HG02852 (cell line): ENCODE results near the gene ZDHHC19.
A peak's percentile ranks its signal among the peaks of the same experiment; 100 is the strongest.
"Not testable (repeated sequence)": the region's sequence is repeated elsewhere in the genome, so short reads cannot be mapped to it uniquely, and the experiment has no call there.

ENCODE experiments used
- ATAC-seq: cut with Tn5 transposase; IDR thresholded peaks from one replicate; pipeline ENCODE4 v1.9.1; 2021; ENCODE audit warnings: mild to moderate bottlenecking, moderate library complexity; ENCODE audit not compliant: unreplicated experiment

The ZDHHC19 gene

DNA sequence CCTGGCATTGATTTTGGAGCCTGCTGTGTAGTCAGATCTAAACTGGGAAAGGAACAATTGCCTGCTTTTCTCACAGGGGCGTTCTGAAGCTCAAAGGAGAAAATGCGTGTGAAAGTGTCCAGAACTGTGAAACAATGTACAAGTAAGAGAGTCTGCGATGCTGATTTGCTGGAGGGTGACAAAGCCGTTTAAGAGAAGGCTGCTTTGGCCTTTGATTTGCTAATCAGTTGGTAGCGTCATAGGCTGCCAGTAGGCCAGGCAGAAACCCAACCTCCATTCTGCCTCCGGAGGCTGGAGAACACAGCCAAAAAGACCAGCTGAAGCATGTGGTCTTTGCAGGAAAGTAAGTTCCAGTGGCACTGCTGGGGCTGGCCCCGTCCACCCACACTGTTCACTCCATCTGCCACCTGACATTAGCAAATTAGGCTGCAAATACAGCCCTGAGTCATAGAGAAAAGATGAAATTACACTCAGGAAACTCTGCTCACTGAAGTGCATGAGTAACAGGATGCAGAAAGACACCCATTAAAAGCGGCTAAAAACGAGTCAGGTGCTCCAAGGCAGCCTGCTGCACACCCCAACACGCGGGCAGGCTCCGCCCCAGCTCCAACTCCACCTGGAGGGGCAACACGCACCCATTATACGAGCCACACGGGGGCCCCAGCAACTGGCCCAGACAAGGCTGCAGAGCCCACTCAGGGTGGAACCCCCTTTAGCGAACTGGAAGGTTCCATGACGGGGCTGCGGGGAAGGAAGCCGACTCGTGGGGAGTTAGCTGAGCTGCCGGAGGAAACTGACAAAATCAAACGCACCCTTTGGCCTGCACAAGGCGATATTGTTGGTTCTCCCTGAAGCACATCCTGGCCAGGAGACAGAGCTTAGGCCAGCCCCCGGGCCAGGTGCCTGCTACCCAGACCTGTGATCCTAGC, 31.6 kb downstream of the ZDHHC19 start:
- ATAC-seq = peak; percentile 68

DNA sequence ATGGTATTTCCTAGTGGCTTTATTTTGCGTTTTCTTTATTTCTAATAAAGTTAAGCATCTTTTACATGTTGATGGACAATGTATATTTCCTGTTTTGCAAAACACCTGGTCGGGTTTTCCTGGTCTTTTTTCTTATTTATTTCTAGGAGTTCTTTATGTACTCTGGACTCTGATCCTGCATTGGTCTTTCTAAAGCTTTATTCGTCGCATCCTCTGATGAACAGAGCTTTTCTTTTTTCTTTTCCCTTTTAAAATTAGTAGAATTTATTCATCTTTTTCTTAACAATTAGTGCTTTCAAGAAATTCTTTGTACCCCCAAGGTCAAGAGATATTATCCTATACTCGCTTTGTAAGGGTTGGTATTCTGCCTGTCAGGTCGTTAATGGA, 32.2 kb downstream of the ZDHHC19 start:
- no peak for ATAC-seq

DNA sequence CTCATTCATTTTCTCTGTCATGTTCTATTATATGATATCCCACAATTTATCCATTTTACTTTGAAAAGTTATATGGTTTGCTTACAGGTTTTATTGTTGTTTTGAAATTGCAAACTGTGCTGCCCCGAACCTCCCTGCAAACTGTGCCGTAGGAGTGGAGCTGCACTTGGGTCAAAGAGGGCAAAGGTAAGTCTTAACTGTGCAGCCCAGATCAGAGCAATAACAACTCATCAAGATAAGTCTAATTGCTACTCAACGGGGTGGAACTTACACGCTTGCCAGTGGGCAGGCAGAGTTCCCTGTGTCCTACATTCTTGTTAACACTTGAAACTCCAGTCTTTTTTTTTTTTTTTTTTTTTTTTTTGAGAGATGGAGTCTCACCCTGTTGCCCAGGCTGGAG, 33.2 kb downstream of the ZDHHC19 start:
- no peak for ATAC-seq

DNA sequence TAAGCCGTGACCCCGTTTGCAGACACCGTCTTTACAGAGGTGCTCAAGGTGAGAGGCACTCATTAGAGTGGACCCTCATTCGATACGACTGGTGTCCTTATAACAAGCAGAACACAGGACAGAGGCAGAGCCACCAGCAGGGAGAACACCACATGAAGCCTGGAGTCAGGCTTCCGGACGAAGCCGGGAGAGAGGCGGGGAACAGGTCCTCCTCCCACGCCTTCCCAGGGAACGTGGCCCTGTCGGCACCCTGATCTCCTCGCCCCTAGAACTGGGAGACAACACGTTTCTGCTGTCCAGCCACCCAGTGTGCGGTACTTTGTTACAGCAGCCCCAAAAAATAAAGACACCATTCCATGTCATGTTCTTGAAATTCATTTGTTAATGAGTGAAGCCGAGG, 33.6 kb downstream of the ZDHHC19 start:
- ATAC-seq = no peak

DNA sequence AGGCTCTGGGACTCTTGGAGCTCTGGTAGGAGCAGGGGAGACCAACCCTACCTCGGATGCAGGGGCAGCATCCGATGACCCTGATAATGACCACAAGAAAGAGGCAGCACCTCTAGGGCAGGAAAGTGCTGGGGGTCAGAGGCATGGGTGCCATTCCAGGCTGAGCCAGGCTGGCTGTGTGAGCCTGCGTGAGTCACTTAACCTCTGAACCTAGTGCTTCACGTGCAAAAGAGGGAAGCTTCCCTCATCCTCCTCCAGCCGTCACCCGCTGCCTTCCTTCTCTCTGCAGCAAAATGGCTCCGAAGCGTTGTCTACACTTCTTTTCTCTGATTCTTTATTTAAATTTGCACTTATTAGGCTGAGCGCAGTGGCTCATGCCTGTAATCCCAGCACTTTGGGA, 35.5 kb downstream of the ZDHHC19 start:
- ATAC-seq = no peak

DNA sequence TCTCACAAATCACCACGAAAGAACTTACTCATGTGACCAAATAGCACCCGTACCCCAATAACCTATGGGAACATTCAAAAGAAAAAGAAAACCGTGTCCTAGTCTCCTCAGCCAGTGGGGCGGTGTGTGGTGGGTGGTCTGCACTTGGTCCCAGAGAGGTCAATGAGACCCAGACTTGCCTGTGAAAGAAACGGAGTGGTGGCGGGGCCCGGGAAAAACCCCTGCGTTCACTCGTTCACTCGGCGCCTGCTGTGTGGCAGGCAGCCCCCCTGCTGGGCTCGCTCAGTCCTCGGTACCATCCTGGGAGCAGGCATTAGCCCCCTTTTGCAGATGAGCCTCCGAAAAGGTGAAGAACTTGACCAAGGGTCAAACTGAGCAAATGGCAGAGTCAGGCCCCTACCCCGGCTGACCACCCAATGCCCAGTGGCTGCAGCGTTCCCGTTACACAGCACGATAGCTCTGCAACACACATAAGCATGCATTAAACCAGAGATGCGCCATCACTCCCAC, 36.0 kb downstream of the ZDHHC19 start:
- ATAC-seq = no peak

DNA sequence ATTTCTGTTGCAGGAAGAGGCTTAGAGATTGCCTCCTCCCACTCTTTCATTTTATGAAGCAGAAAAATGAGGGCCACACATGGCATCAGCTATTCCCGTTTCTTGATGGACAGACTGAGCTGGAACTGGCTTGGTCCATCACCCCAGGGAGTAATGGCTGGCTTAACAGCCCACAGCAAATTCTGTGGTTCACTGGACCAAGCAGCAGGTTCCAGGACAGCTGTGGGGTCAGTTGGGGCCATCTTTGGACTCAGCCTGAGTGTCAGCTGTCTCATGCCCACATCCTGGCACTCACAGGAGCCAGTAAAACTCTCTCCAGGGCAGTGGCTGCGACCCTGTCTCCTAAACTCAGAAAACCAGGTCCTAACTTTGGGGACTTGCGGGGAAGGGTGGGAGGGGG, 36.5 kb downstream of the ZDHHC19 start:
- no peak for ATAC-seq

DNA sequence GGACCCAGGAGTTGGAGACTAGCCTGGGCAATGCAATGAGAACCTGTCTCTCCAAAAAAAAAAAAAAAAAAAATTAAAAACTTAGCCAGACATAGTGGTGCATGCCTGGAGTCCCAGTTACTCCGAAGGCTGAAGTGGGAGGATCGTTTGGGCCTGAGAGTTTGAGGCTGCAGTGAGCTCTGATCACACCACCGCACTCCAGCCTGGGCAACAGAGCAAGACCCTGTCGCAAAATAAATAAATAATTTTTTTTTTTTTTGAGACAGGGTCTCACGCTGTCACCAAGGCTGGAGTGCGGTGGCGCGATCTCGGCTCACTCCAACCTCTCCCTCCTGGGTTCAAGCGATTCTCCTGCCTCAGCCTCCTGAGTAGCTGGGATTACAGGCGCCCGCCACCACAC, 40.9 kb downstream of the ZDHHC19 start:
- not testable (repeated sequence) for ATAC-seq

DNA sequence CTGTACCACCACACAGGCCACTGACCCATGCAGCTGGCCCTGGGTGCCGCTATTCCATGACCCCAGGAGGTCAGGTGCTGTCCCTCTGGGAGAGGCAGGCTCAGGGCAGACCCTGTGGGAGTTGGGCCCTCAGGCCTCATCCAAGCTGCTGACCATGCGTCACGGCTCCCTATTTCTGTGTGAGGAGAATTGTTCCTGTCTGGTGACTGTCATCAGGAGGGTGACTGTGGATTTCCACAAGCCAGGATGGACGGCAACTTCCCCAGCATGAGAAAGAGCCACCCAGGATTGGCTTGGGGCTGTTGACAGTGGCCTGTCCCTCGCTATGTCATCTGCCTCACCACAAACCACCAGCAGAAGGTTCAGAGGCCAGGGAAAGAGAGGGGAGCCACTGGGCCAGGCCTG, 41.4 kb downstream of the ZDHHC19 start:
- no peak for ATAC-seq

DNA sequence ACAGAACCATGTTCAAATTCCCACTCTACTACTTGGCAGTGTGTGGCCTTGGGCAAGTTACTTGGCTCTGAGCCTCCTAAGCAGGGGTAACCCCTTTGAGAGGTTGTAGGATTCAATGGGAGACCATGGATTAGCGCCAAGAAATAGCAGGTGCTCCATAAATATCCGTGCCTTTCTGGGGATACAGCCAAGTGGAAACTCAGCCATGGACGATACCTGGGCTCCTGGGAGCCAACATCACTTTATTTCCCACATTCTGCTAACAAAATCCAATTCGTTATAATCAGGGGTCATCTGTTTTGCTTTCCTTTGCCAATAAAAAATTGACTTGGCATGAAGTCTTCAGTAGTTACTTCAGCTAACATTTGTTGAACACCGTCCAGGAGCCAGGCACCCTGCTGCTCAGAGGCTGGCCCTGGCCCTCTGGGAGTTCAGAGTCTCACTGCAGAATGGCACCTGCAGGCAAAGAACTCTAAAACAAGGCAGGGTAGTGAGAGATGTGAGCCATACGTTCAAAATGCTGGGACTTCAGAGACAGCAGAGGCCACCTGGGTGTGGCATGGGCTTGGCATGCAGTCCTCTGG, 42.3 kb downstream of the ZDHHC19 start:
- no peak for ATAC-seq

DNA sequence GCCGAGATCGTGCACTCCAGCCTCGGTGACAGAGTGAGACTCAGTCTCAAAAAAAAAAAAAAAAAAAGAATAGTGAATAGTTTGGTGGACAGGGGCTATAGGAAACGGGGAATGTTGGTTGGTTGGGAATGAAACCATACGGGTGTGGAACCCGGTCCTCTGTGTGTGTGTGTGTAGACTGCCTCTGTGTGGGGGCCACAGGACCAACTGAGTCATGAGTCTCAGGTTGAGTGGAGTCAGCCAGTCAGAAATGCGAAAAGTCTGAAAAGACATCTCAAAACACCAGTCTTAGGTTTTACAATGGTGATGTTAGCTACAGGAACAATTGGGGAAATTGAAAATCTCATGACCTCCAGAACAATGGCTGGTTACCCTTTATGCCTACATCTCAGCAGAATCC, 44.5 kb downstream of the ZDHHC19 start:
- ATAC-seq = no peak

DNA sequence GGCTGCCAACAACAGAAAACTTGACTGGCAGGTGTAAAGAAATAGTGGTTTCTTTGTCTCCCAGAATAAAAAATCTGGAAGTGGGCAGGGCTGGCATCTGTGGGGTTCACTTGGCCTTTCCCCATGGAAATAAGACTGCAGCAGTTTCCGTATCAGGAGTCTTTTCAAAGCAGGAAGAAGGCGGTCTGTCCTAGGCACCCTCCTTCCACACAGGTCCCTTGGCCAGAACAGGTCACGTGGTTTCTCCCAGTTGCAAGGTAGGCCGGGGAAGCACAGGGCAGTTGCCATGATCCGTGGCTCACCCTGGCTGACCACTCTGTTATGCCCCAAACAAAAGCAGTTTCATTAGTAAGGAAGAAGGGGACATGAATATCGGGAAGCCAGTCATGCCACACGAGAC, 45.4 kb downstream of the ZDHHC19 start:
- no peak for ATAC-seq

DNA sequence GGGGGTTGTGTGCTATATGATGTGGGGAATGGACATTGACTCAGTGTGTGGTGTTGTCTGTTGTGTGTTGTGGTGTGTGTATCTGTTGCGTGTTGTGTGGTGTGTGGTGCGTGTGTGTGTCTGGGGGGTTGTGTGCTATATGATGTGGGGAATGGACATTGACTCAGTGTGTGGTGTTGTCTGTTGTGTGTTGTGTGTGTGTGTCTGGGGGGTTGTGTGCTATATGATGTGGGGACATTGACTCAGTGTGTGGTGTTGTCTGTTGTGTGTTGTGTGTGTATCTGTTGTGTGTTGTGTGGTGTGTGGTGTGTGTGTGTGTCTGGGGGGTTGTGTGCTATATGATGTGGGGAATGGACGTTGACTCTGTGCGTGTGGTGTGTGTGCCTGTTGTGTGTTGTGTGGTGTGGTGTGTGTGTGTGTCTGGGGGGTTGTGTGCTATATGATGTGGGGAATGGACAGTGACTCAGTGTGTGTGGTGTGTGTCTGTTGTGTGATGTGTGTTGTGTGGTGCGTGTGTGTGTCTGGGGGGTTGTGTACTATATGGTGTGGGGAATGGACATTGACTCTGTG, 46.1 kb downstream of the ZDHHC19 start:
- ATAC-seq = not testable (repeated sequence)

DNA sequence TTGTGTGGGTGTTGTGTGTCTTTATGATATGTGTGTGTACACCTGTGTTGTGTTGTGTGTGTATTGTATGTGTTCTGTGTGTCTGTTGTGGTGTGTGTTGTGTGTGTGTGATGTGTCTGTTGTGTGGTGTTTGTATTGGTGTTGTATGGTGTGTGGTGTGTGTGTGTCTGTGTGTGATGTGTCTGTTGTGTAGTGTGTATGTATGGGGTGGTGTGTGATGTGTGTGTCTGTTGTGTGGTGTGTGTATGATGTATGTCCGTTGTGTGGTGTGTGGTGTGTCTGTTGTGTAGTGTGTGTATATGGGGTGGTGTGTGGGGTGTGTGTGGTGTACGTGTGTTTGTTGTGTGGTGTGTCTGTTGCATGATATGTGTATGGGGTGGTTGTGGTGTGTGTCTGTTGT, 46.6 kb downstream of the ZDHHC19 start:
- ATAC-seq = no peak

DNA sequence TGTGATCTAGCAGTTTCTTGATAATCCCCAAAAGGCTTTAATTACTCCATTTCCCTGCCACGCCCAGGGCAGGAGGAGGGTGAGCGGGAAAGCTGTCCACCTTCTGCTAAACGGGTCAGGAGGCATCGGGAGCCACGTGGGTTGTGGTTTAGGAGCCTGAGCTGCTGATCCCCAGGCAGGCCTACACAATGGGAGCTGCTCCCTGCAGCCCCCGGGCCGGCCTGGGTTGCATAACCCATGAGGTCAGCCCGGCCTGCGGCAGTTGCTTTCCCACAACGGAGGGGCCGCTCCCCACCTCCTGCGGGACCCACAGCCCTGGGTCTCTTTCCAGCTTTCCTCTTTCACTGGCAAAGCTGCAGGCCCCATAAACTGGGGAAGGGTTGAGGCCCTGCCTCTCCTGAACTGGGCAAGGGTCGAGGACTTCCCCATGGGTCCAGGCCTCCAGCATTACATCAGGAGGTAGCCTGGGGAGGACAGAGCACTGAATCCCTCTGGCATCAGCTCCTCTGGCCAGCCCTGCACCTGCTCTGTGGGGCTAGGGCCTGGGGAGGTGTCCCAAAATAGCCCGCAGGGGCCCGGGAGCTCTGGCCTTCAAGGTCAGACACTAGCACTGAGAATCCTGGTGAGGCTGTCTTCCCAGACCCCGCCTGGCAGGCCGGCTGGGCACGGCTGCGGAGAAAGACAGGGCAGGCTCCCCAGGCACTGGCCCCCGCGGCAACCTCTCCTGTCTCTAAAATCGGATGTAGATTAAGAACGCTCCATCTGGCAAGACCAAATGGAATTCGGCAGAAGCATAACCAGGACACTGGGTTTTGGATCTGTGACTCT, 47.3 kb downstream of the ZDHHC19 start:
- ATAC-seq = no peak

DNA sequence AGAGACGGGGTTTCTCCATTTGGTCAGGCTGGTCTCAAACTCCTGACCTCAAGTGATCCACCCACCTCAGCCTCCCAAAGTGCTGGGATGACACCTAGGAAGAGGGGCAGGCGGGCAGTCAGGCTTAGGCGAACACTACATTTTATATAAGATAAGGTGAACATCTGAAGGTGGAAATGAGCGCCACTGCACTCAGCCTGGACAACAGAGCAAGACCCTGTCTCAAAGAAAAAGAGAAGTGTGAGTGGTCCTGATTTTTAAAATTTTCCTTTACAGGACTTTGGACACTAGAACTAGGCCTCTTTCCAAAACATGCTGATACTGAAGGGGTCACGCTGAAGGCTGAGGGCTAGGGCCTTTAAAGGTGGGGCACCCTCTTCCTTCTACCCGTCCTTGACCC, 48.0 kb downstream of the ZDHHC19 start:
- no peak for ATAC-seq

DNA sequence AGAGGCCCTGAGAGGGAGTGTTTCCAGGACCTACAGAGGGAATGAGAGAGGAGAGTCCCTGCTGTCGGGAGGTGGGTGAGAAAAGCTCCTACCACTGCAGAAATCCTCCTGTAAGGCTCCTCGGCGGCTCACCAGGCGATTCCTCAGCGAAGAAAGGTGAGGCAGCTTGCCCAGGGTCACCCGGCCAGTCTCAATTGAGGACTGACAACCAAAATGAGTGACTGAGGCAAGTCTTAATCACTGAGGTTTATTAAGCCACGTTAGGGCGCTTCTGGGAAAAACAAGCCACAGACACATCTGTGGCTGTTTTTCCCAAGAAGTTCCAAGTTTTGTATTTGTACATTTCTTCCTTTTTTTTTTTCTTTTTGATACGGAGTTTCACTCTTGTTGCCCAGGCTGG, 48.5 kb downstream of the ZDHHC19 start:
- ATAC-seq = no peak

DNA sequence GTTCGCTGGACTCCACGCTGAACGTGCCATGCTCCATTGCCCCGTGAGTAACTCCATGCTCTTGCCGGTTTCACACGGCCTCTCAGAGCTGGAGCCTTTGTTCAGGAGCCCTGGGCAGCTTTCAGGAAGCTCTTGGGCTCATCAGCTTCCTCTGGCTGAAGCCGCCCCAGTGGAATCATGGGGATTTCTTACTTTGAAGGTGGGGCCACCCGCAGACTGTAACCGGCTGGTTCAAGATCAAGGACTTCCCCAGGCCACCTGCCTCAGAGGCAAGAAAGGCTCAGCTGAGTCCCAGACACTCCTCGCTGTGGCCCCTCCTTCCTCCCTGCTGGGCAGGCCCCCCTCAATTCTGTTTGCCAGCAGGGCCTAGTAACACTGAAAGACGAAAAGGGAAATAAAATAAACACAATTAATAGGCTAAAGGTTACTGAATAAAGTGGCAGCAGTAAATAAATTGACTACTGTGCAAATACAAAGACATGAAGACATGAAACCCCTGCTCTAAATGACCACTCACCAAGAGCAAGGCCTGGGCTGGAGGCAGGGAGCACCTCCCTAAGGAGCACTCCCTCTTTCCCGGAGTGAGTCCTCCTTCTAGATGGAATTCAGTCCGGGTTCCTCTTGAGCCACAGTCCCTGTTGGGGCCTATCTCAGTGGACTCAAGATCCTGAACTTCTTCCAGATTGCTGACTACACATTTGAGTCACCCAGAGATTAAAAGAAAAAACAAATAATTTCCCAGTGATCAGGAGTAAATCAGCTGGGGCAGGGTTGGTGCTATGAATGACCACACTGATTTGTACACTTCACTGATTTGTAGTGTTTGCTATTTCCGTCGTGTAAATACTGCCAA, 51.0 kb downstream of the ZDHHC19 start:
- peak; percentile 98 for ATAC-seq

DNA sequence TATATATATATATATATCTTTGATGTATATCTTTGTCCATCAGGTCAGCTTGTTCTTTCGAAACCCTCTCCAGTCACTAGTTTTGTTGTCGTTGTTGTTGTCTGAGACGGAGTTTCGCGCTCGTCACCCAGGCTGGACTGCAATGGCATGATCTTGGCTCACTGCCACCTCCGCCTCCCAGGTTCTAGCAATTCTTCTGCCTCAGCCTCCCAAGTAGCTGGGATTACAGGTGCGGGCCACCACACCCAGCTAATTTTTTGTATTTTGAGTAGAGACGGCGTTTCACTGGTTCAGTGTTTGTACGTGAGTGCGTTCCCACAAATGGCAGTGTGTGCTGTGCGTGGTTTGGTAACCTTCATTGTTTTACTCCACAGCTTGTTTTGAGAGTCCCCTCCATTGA, 51.7 kb downstream of the ZDHHC19 start:
- no peak for ATAC-seq

DNA sequence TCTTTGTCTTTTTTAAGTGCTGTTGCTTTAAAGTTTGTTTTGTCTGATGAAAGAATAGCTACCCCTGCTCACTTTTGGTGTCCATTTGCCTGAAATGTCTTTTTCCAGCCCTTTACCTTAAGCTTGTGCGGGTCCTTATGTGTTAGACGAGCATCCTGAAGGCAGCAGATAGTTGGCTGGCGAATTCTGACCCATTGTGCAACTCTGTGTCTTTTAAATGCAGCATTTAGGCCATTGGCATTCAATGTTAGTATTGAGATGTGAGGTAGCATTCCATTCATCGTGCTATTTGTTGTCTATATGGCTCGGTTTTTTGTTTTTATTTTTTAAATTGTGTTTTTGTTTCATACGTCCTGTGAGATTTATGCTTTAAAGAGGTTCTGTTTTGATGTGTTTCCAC, 55.0 kb downstream of the ZDHHC19 start:
- no peak for ATAC-seq
